H9 (cell line): ENCODE results near the gene GOLGA6A. TPM values are rescaled to one million over a fixed set of nuclear protein-coding genes. Genes with fewer than 3 reads are reported as not detected.
"Not testable (repeated sequence)": the region's sequence is repeated elsewhere in the genome, so short reads cannot be mapped to it uniquely, and the experiment has no call there.

ENCODE experiments used
- DNase-seq: peaks from one replicate; pipeline ENCODE4 v3.0.0-alpha.2; 2017
- H2AFZ ChIP-seq: one replicate; pipeline ENCODE4 v1.6.1; 2013; ENCODE audit warnings: mild to moderate bottlenecking, low read length, control low read depth, moderate library complexity
- H2AK5ac ChIP-seq: 2 replicates; pipeline ENCODE4 v1.6.1; 2013; ENCODE audit warnings: low read length, control low read depth, mixed read lengths; ENCODE audit not compliant: insufficient read length
- H2BK120ac ChIP-seq: one replicate; pipeline ENCODE4 v1.6.1; 2013; ENCODE audit warnings: low read depth, mild to moderate bottlenecking, low read length, control low read depth, inconsistent platforms; ENCODE audit not compliant: poor library complexity, severe bottlenecking
- H2BK12ac ChIP-seq: 2 replicates; pipeline ENCODE4 v1.6.1; 2013; ENCODE audit warnings: low read length, control low read depth, mixed read lengths, low read depth; ENCODE audit not compliant: insufficient read length
- H2BK15ac ChIP-seq: 2 replicates; pipeline ENCODE4 v1.6.1; 2013; ENCODE audit warnings: low read depth, low read length, control low read depth
- H2BK20ac ChIP-seq: one replicate; pipeline ENCODE4 v1.6.1; 2013; ENCODE audit warnings: low read depth, mild to moderate bottlenecking, low read length, control low read depth, inconsistent platforms; ENCODE audit not compliant: poor library complexity, severe bottlenecking
- H2BK5ac ChIP-seq: 2 replicates; pipeline ENCODE4 v1.6.1; 2013; ENCODE audit warnings: low read length, control low read depth, mixed read lengths; ENCODE audit not compliant: insufficient read length
- H3K14ac ChIP-seq: 2 replicates; pipeline ENCODE4 v1.6.1; 2013; ENCODE audit warnings: low read length, control low read depth; ENCODE audit not compliant: insufficient read depth
- H3K18ac ChIP-seq: 2 replicates; pipeline ENCODE4 v1.6.1; 2013; ENCODE audit warnings: low read depth, mild to moderate bottlenecking, mixed read lengths, low read length, control low read depth; ENCODE audit not compliant: insufficient read length
- H3K23ac ChIP-seq: 2 replicates; pipeline ENCODE4 v1.6.1; 2013; ENCODE audit warnings: low read length, control low read depth, mixed read lengths, low read depth; ENCODE audit not compliant: insufficient read length
- H3K23me2 ChIP-seq: 2 replicates; pipeline ENCODE4 v1.6.1; 2013; ENCODE audit warnings: low read depth, mild to moderate bottlenecking, mixed read lengths, low read length, control low read depth; ENCODE audit not compliant: insufficient read length, poor library complexity, severe bottlenecking
- H3K27ac ChIP-seq: 2 replicates; pipeline ENCODE4 v1.5.1; 2013; ENCODE audit warnings: low read length, control low read depth, mixed read lengths, low read depth; ENCODE audit not compliant: insufficient read length
- H3K27me3 ChIP-seq: 2 replicates; pipeline ENCODE4 v1.6.1; 2013; ENCODE audit warnings: low read length, control low read depth, inconsistent platforms; ENCODE audit not compliant: insufficient read depth
- H3K4ac ChIP-seq: 2 replicates; pipeline ENCODE4 v1.6.1; 2013; ENCODE audit warnings: low read depth, mild to moderate bottlenecking, control low read depth, inconsistent platforms, low read length, moderate library complexity
- H3K4me1 ChIP-seq: 2 replicates; pipeline ENCODE4 v1.6.1; 2013; ENCODE audit warnings: low read length, control low read depth, inconsistent platforms; ENCODE audit not compliant: insufficient read depth
- H3K4me2 ChIP-seq: 2 replicates; pipeline ENCODE4 v1.6.1; 2013; ENCODE audit warnings: low read length, control low read depth, mixed read lengths; ENCODE audit not compliant: insufficient read length, insufficient read depth
- H3K56ac ChIP-seq: 2 replicates; pipeline ENCODE4 v1.6.1; 2013; ENCODE audit warnings: low read depth, mild to moderate bottlenecking, mixed read lengths, low read length, control low read depth; ENCODE audit not compliant: insufficient read length
- H3K79me1 ChIP-seq: 2 replicates; pipeline ENCODE4 v1.6.1; 2013; ENCODE audit warnings: low read depth, mild to moderate bottlenecking, moderate library complexity, low read length, control low read depth, inconsistent platforms; ENCODE audit not compliant: insufficient read depth, poor library complexity, severe bottlenecking
- H3K79me2 ChIP-seq: 2 replicates; pipeline ENCODE4 v1.6.1; 2013; ENCODE audit warnings: low read length, control low read depth, inconsistent platforms; ENCODE audit not compliant: insufficient read depth
- H3K9ac ChIP-seq: 2 replicates; pipeline ENCODE4 v1.6.1; 2013; ENCODE audit warnings: low read length, control low read depth, mixed read lengths; ENCODE audit not compliant: insufficient read length; ENCODE audit errors: extremely low read depth
- H3K9me3 ChIP-seq: one replicate; pipeline ENCODE4 v1.6.1; 2013; ENCODE audit warnings: low read depth, low read length, inconsistent platforms; ENCODE audit not compliant: control insufficient read depth
- H3T11ph ChIP-seq: one replicate; pipeline ENCODE4 v1.6.1; 2013; ENCODE audit warnings: mild to moderate bottlenecking, low read length, control low read depth, inconsistent platforms
- H4K20me1 ChIP-seq: one replicate; pipeline ENCODE4 v1.6.1; 2013; ENCODE audit not compliant: control insufficient read depth, insufficient read length, insufficient read depth
- H4K5ac ChIP-seq: 2 replicates; pipeline ENCODE4 v1.6.1; 2013; ENCODE audit warnings: low read depth, mild to moderate bottlenecking, mixed read lengths, low read length, control low read depth; ENCODE audit not compliant: insufficient read length
- H4K8ac ChIP-seq: replicated peaks from 2 replicates; pipeline ENCODE4 v1.6.1; 2013; ENCODE audit warnings: low read length, control low read depth, mixed read lengths, low read depth; ENCODE audit not compliant: insufficient read length
- H4K91ac ChIP-seq: 2 replicates; pipeline ENCODE4 v1.6.1; 2013; ENCODE audit warnings: low read depth, mild to moderate bottlenecking, moderate library complexity, mixed read lengths, low read length, control low read depth; ENCODE audit not compliant: insufficient read length
- H3K27ac Mint-ChIP-seq, 3 experiments: 2 replicates in 2 of 3; 3 replicates in 1 of 3; pipeline ENCODE4 v1.8.0; 2020 to 2021; ENCODE audit warnings: mixed read lengths in 3 of 3, mild to moderate bottlenecking in 1 of 3, moderate library complexity in 1 of 3
- H3K27me3 Mint-ChIP-seq: 2 replicates; pipeline ENCODE4 v1.8.0; 2021; ENCODE audit warnings: low read depth, mild to moderate bottlenecking, moderate library complexity, mixed read lengths
- H3K36me3 Mint-ChIP-seq, 3 experiments: 2 replicates in 2 of 3; 3 replicates in 1 of 3; pipeline ENCODE4 v1.8.0; 2020 to 2021; ENCODE audit warnings: low read depth in 3 of 3, mixed read lengths in 3 of 3; ENCODE audit not compliant: insufficient read depth in 1 of 3
- H3K4me1 Mint-ChIP-seq, 2 experiments: 2 replicates each; pipeline ENCODE4 v1.8.0; 2020; ENCODE audit warnings: mixed read lengths in 2 of 2
- H3K4me3 Mint-ChIP-seq, 2 experiments: 2 replicates in 1 of 2; 3 replicates in 1 of 2; pipeline ENCODE4 v1.8.0; 2020 to 2021; ENCODE audit warnings: mild to moderate bottlenecking in 2 of 2, mixed read lengths in 2 of 2, moderate library complexity in 1 of 2
- H3K9me3 Mint-ChIP-seq, 2 experiments: 2 replicates in 1 of 2; 3 replicates in 1 of 2; pipeline ENCODE4 v1.8.0; 2020; ENCODE audit warnings: mild to moderate bottlenecking in 2 of 2, mixed read lengths in 2 of 2, moderate library complexity in 1 of 2
- WGBS: extraction: QIAGEN DNeasy Blood & Tissue Kit; methylation state at CpG from one replicate; pipeline ENCODE4 v1.1.7; 2013; ENCODE audit warnings: missing lambda C conversion rate, low lambda C conversion rate, mixed read lengths; ENCODE audit not compliant: insufficient read length; ENCODE audit errors: extremely low coverage; 5-methylcytosine and 5-hydroxymethylcytosine counted together
- long read RNA-seq: library from polyadenylated mRNA; unstranded; transcript quantifications from one replicate; pipeline ENCODE4 v2.0.0, GENCODE V29; 2020
- total RNA-seq: library from RNA; stranded (reverse); gene quantifications from 2 replicates; pipeline ENCODE4 v1.2.1, GENCODE V29; 2021

Gene GOLGA6A
- total RNA-seq: 0.72 and 0.90 TPM in 2 replicates
- long read RNA-seq, partial matches to known transcripts: 1 of 1 reads
- long read RNA-seq, other reads (novel, unspliced or antisense): 0 of 1 reads

- not testable (repeated sequence) for H3K27me3 Mint-ChIP-seq, H3K4me1 ChIP-seq, H2BK12ac ChIP-seq, H4K5ac ChIP-seq, H3K27me3 ChIP-seq, H4K8ac ChIP-seq, H3K79me1 ChIP-seq, H3K14ac ChIP-seq, H3K4me3 Mint-ChIP-seq, H2BK15ac ChIP-seq, H3T11ph ChIP-seq, H2BK5ac ChIP-seq, H3K27ac ChIP-seq, H3K4me1 Mint-ChIP-seq, H3K4ac ChIP-seq, H2BK20ac ChIP-seq, DNase-seq, H3K4me2 ChIP-seq, H3K9me3 ChIP-seq, H3K79me2 ChIP-seq, H3K36me3 Mint-ChIP-seq, H3K23ac ChIP-seq, H2BK120ac ChIP-seq, H2AK5ac ChIP-seq, H4K20me1 ChIP-seq, H3K9ac ChIP-seq, H3K23me2 ChIP-seq, H3K18ac ChIP-seq, H3K27ac Mint-ChIP-seq, H3K9me3 Mint-ChIP-seq, H3K56ac ChIP-seq, H4K91ac ChIP-seq, H2AFZ ChIP-seq
- whole genome bisulfite sequencing: no CpG with 5 or more reads among the region's 7 CpGs
These were observed at the start of gene GOLGA6A for GRCh38 chr15:74082450-74082849. TSS of gene GOLGA6A (minus strand) at chr15:74082550. CDS start at chr15:74082509, 41 bp downstream.
